ENCODE measurements around the gene LRRK2. TPM values are rescaled to one million over a fixed set of nuclear protein-coding genes. Genes with fewer than 3 reads are reported as not detected.
A peak's percentile ranks its signal among the peaks of the same experiment; 100 is the strongest.

LRRK2 gene
- total RNA-seq, 1 experiment from 2014 or later: 0.26 TPM

DNA sequence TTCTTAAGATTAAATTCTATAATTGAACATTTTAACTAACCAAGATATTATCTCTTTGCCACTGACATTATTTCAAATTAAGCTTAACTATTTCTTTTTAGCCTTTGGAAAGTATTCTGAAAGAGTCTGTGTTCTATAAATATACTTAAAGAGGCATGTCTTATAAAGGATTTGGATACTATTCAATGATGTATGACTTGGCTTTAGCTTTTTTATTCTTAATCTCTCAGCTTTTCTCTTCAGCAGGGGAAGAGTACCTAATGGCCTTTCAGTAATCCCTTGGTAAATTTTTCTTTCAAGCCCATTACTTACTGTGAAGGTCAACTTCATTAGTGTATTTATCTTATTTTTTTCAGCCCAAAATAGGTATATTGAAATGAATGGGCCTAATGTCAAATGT lies 113.8 kb downstream of the LRRK2 start:
- CTCF ChIA-PET: no interaction called here

DNA sequence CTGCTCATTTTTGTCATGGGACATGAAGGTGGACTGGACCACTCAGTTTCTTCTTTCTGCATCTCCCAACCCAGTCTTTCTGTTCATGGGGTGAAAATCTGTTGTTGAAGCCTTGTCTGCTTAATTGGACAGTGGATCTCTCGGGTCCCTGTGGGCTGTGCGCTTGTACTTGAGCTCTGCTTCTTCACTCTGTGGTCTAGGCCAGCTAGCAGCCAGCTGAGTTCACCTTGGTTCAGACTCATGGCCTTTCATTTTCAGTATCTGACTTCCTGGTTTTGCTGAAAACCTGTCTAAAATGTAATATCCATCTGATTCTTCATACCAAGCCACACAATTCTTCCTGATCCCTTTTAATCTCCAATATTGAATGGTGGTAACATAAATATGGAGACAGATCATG lies 117.2 kb downstream of the LRRK2 start:
- ChIA-PET POLR2A (ENCODE audit: unreplicated experiment) (no interaction called here), CTCF (interaction anchor here (0.8 kb wide), 1 partner anchor 35 kb away, joined by 3 read pairs; no protein-coding TSS in a partner anchor)
- no peaks in the 10 kb centered on the region for H3K36me3 ChIP-seq (ENCODE audit: low read depth)
- no peaks in the 10 kb centered on the region for H3K4me1 ChIP-seq (replicated peaks; ENCODE audit: insufficient read depth)
- 0 out of 2 replicates have a peak overlapping the region, but pooled peaks have one; percentile 41 for H2AFZ ChIP-seq
- no peak for TF ChIP-seq EZH2 (IDR thresholded peaks at IDR 0.05; ENCODE audit: low read depth)
- TF ChIP-seq, protein P1, sequence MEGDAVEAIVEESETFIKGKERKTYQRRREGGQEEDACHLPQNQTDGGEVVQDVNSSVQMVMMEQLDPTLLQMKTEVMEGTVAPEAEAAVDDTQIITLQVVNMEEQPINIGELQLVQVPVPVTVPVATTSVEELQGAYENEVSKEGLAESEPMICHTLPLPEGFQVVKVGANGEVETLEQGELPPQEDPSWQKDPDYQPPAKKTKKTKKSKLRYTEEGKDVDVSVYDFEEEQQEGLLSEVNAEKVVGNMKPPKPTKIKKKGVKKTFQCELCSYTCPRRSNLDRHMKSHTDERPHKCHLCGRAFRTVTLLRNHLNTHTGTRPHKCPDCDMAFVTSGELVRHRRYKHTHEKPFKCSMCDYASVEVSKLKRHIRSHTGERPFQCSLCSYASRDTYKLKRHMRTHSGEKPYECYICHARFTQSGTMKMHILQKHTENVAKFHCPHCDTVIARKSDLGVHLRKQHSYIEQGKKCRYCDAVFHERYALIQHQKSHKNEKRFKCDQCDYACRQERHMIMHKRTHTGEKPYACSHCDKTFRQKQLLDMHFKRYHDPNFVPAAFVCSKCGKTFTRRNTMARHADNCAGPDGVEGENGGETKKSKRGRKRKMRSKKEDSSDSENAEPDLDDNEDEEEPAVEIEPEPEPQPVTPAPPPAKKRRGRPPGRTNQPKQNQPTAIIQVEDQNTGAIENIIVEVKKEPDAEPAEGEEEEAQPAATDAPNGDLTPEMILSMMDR (conservative IDR thresholded peaks at IDR 0.05): no peak
- intact Hi-C loops (cut with micrococcal nuclease; ENCODE audit: unreplicated experiment): no loop called here
- H3K4me3 ChIP-seq: no peak overlapping the region
- no peaks in the 10 kb centered on the region for H3F3A ChIP-seq (ENCODE audit: insufficient read depth, low read depth)
- BruUV-seq (replicated peaks): no TSS peak
- no peaks in the 10 kb centered on the region for H3K9me3 ChIP-seq (ENCODE audit: insufficient read depth, low read depth)
- H3K4me2 ChIP-seq: no peak overlapping the region
- H3K27me3 ChIP-seq (ENCODE audit: insufficient read depth, low read depth): no peaks in the 10 kb centered on the region
- no peaks in the 10 kb centered on the region for H3K9me2 ChIP-seq (ENCODE audit: insufficient read depth)
- no peaks in the 10 kb centered on the region for H3K79me2 ChIP-seq (ENCODE audit: low read depth)
- H3K27ac ChIP-seq: no peak overlapping the region
- no peaks in the 10 kb centered on the region for H4K20me1 ChIP-seq (ENCODE audit: insufficient read depth)
- DNase-seq: no peak

More for the DNA sequence above, 113.8 kb downstream of the LRRK2 start:
- H3K36me3 ChIP-seq (ENCODE audit: low read depth): no peaks in the 10 kb centered on the region
- POLR2A ChIA-PET (ENCODE audit: unreplicated experiment): no interaction called here
- TF ChIP-seq, protein P1 (conservative IDR thresholded peaks at IDR 0.05): no peak
- no peak for TF ChIP-seq EZH2 (IDR thresholded peaks at IDR 0.05; ENCODE audit: low read depth)
- H3K79me2 ChIP-seq (ENCODE audit: low read depth): no peaks in the 10 kb centered on the region
- H3K4me2 ChIP-seq: no peak overlapping the region
- BruUV-seq (replicated peaks): no TSS peak
- no peaks in the 10 kb centered on the region for H3K4me1 ChIP-seq (replicated peaks; ENCODE audit: insufficient read depth)
- intact Hi-C loops (cut with micrococcal nuclease; ENCODE audit: unreplicated experiment): loop anchor here (5.0 kb wide), 2 partner anchors 109 to 284 kb away; no protein-coding TSS in a partner anchor
- no peak overlapping the region for H3K4me3 ChIP-seq
- H3K27me3 ChIP-seq (ENCODE audit: insufficient read depth, low read depth): no peaks in the 10 kb centered on the region
- no peak overlapping the region for H3K27ac ChIP-seq
- H4K20me1 ChIP-seq (ENCODE audit: insufficient read depth): no peaks in the 10 kb centered on the region
- H3K9me2 ChIP-seq (ENCODE audit: insufficient read depth): no peaks in the 10 kb centered on the region
- H2AFZ ChIP-seq: no peak overlapping the region
- no peaks in the 10 kb centered on the region for H3K9me3 ChIP-seq (ENCODE audit: insufficient read depth, low read depth)
- DNase-seq: no peak
- no peaks in the 10 kb centered on the region for H3F3A ChIP-seq (ENCODE audit: insufficient read depth, low read depth)

GRCh38 chr12:40343124-40343523 lies 118.3 kb downstream of the LRRK2 start:
- Histone ChIP-seq H3K4me1 (replicated peaks; ENCODE audit: insufficient read depth) (no peaks in the 10 kb centered on the region), H3F3A (ENCODE audit: insufficient read depth, low read depth) (no peaks in the 10 kb centered on the region), H3K9me3 (ENCODE audit: insufficient read depth, low read depth) (no peaks in the 10 kb centered on the region), H3K9me2 (ENCODE audit: insufficient read depth) (no peaks in the 10 kb centered on the region), H3K27ac (no peak overlapping the region), H4K20me1 (ENCODE audit: insufficient read depth) (no peaks in the 10 kb centered on the region), H3K27me3 (ENCODE audit: insufficient read depth, low read depth) (no peaks in the 10 kb centered on the region), H3K4me3 (no peak overlapping the region), H2AFZ (no peak overlapping the region), H3K4me2 (no peak overlapping the region), H3K79me2 (ENCODE audit: low read depth) (no peaks in the 10 kb centered on the region), H3K36me3 (ENCODE audit: low read depth) (no peaks in the 10 kb centered on the region)
- ChIA-PET POLR2A (ENCODE audit: unreplicated experiment) (no interaction called here), CTCF (interaction anchor here (0.6 kb wide), 1 partner anchor 17 kb away, joined by 11 read pairs; no protein-coding TSS in a partner anchor)
- intact Hi-C loops (cut with micrococcal nuclease; ENCODE audit: unreplicated experiment): no loop called here
- no TSS peak for BruUV-seq (replicated peaks)
- DNase-seq: no peak
- no peak for TF ChIP-seq EZH2 (IDR thresholded peaks at IDR 0.05; ENCODE audit: low read depth)
- TF ChIP-seq, protein P1 (conservative IDR thresholded peaks at IDR 0.05): no peak
